ENCODE results near the gene HOXA4. TPM values are rescaled to one million over a fixed set of nuclear protein-coding genes. Genes with fewer than 3 reads are reported as not detected.

Gene HOXA4
- total RNA-seq, 1 experiment from 2014 or later: 2.0 TPM

DNA sequence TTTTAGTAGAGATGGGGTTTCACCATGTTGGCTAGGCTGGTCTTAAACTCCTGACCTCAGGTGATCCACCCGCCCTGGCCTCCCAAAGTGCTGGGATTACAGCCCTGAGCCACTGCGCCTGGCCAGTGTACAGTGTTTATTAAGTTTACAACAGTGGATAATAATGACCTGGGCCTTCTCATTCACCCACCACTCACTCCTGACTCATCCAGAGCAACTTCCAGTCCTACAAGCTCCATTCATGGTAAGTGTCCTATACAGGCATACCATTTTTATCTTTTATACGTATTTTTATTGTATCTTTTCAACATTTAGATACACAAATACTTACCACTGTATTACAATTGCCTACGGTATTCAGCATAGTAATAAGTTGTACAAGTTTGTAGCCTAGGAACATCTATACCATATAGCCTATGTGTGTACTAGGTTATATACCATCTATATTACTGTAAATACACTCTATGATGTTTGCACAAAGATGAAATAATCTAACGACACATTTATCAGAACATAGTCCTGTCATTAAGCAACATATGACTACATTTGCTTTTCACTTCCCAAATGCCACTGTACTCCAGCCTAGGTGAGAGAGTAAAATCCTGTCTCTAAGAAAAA lies 51.8 kb downstream of the HOXA4 start:
- RAD21 ChIA-PET (ENCODE audit: low non-redundant PET in 1 of 2, low total read pairs in 2 of 2, uncharacterized antibody in 2 of 2, unreplicated experiment in 2 of 2): no interaction called here
- H3K4me2 ChIP-seq (ENCODE audit: low read length): no peak overlapping the region
- no peaks in the 10 kb centered on the region for H3K27me3 ChIP-seq (ENCODE audit: insufficient read depth, low read length)
- no peaks in the 10 kb centered on the region for H3K9me2 ChIP-seq (ENCODE audit: insufficient read depth)
- TF ChIP-seq, protein P1, sequence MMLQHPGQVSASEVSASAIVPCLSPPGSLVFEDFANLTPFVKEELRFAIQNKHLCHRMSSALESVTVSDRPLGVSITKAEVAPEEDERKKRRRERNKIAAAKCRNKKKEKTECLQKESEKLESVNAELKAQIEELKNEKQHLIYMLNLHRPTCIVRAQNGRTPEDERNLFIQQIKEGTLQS (IDR thresholded peaks at IDR 0.05): no peak
- no peak for TF ChIP-seq EZH2phosphoT487 (IDR thresholded peaks at IDR 0.05; ENCODE audit: borderline replicate concordance)
- no peak for TF ChIP-seq YY1 (IDR thresholded peaks at IDR 0.05; ENCODE audit: extremely low read depth, insufficient replicate concordance, low read depth, low read length)
- TF ChIP-seq, protein P2, sequence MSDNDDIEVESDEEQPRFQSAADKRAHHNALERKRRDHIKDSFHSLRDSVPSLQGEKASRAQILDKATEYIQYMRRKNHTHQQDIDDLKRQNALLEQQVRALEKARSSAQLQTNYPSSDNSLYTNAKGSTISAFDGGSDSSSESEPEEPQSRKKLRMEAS (IDR thresholded peaks at IDR 0.05): no peak
- no peak for TF ChIP-seq EZH2 (IDR thresholded peaks at IDR 0.05)
- no peak for TF ChIP-seq RAD21 (IDR thresholded peaks at IDR 0.05; ENCODE audit: low read depth)
- TF ChIP-seq CEBPB (IDR thresholded peaks at IDR 0.05; ENCODE audit: low read depth): no peak
- no peak for TF ChIP-seq FOSL1 (IDR thresholded peaks at IDR 0.05; ENCODE audit: low read depth)
- no peak for TF ChIP-seq TCF7L2 (IDR thresholded peaks at IDR 0.05; ENCODE audit: borderline replicate concordance, extremely low read depth, insufficient read depth, insufficient read length)
- TF ChIP-seq EGR1 (IDR thresholded peaks at IDR 0.05; ENCODE audit: low read depth): no peak
- no peak for TF ChIP-seq POLR2AphosphoS5 (IDR thresholded peaks at IDR 0.05; ENCODE audit: low read depth, low read length)
- no peak for TF ChIP-seq JUND (IDR thresholded peaks at IDR 0.05)
- TF ChIP-seq SP1 (IDR thresholded peaks at IDR 0.05; ENCODE audit: low read depth): no peak
- TF ChIP-seq CBX3 (IDR thresholded peaks at IDR 0.05; ENCODE audit: low read depth): no peak
- peaks cover 0 to 36% of the 10 kb centered on the region in 2 experiments; a peak in 2 of 4 replicates for H3K4me1 ChIP-seq (ENCODE audit: control insufficient read depth in 1 of 2, insufficient read depth in 2 of 2, low read length in 2 of 2)
- no peaks in the 10 kb centered on the region for H4K20me1 ChIP-seq (ENCODE audit: insufficient read depth)
- no peaks in the 10 kb centered on the region for H3K79me2 ChIP-seq (ENCODE audit: insufficient read depth, low read length)
- peak overlapping the region; percentile 64 for H2AFZ ChIP-seq (ENCODE audit: low read depth, low read length, poor library complexity, severe bottlenecking)
- CTCF ChIA-PET: no interaction called here
- DNase-seq (ENCODE audit: low read depth, low spot score) (no peak), ATAC-seq (no peak)
- H3K9me3 ChIP-seq (ENCODE audit: control insufficient read depth in 1 of 2, insufficient read depth in 1 of 2, low read depth in 1 of 2, low read length in 2 of 2): no peaks in the 10 kb centered on the region
- H3K36me3 ChIP-seq (ENCODE audit: control insufficient read depth in 1 of 2, insufficient read depth in 2 of 2, low read length in 2 of 2): no peaks in the 10 kb centered on the region; a peak in 1 of 4 replicates
- H3K4me3 ChIP-seq (replicated peaks in 1 of 2; ENCODE audit: low read depth in 1 of 2, low read length in 2 of 2): no peak overlapping the region
- H3K9ac ChIP-seq (ENCODE audit: low read length): no peak overlapping the region
- intact Hi-C loops (cut with micrococcal nuclease): no loop called here
- POLR2A ChIA-PET: no interaction called here
- no peak overlapping the region for H3K27ac ChIP-seq (ENCODE audit: low read depth, low read length)
- no TSS peak for BruUV-seq (replicated peaks)

MicroRNA genes within 50 kb of the gene (microRNA counts, 767-probe panel; counts per million panel counts)
- not detected for microRNA hsa-miR-196b-5p

Small RNAs within 50 kb of the gene (microRNA-seq; reads per million reads assigned to microRNA genes)
- 5,701 reads per million, percentile 93 among the genes with 10 or more reads in this experiment for gene MIR196B (ENCODE audit: borderline number of aligned reads)

Other genes starting within 250 kb of the HOXA4 start
- 2.8 TPM for gene HOXA1, start 34.8 kb downstream of the HOXA4 start, total RNA-seq (2021; ENCODE audit: unreplicated experiment)
- gene HOXA2, start 28.1 kb downstream of the HOXA4 start, total RNA-seq (2021; ENCODE audit: unreplicated experiment): 0.57 TPM
- gene HOXA5, start 12.9 kb upstream of the HOXA4 start, total RNA-seq (2021; ENCODE audit: unreplicated experiment): 6.7 TPM
- gene HOXA6, start 17.0 kb upstream of the HOXA4 start, total RNA-seq (2021; ENCODE audit: unreplicated experiment): 12.7 TPM
- 9.2 TPM for gene HOXA3, start 21.8 kb upstream of the HOXA4 start, total RNA-seq (2021; ENCODE audit: unreplicated experiment)
- 15.0 TPM for gene HOXA7, start 25.9 kb upstream of the HOXA4 start, total RNA-seq (2021; ENCODE audit: unreplicated experiment)
- 91.0 TPM for gene HOXA9, start 34.8 kb upstream of the HOXA4 start, total RNA-seq (2021; ENCODE audit: unreplicated experiment)
- 19.6 TPM for gene HOXA10, start 43.6 kb upstream of the HOXA4 start, total RNA-seq (2021; ENCODE audit: unreplicated experiment)
- gene HOXA11, start 54.5 kb upstream of the HOXA4 start, total RNA-seq (2021; ENCODE audit: unreplicated experiment): 6.8 TPM
- 3.6 TPM for gene HOXA13, start 69.3 kb upstream of the HOXA4 start, total RNA-seq (2021; ENCODE audit: unreplicated experiment)
- gene EVX1, start 112.0 kb upstream of the HOXA4 start, total RNA-seq (2021; ENCODE audit: unreplicated experiment): 0.25 TPM